NCI-H345 (cell line): ENCODE data around the gene TKT.

Experiments
- DNase-seq: peaks from one replicate; lab custom pipeline; 2025; lab: John Stamatoyannopoulos, UW

The TKT gene

GRCh38 chr3:53239800-53240199 is 16.0 kb downstream of the TKT start:
- no peak for DNase-seq

DNA sequence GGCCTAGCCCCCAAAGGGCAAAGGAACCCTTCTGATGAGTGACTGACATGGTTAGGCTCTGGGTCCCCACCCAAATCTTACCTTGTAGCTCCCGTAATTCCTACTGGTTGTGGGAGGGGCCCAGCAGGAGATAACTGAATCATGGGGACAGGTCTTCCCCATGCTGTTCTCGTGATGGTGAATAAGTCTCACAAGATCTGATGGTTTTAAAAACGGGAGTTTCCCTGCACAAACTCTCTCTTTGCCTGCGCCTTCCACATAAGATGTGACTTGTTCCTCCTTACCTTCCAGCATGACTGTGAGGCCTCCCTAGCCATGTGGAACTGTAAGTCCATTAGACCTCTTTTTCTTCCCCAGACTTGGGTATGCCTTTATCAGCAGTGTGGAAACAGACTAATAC is 16.9 kb downstream of the TKT start:
- DNase-seq: no peak

DNA sequence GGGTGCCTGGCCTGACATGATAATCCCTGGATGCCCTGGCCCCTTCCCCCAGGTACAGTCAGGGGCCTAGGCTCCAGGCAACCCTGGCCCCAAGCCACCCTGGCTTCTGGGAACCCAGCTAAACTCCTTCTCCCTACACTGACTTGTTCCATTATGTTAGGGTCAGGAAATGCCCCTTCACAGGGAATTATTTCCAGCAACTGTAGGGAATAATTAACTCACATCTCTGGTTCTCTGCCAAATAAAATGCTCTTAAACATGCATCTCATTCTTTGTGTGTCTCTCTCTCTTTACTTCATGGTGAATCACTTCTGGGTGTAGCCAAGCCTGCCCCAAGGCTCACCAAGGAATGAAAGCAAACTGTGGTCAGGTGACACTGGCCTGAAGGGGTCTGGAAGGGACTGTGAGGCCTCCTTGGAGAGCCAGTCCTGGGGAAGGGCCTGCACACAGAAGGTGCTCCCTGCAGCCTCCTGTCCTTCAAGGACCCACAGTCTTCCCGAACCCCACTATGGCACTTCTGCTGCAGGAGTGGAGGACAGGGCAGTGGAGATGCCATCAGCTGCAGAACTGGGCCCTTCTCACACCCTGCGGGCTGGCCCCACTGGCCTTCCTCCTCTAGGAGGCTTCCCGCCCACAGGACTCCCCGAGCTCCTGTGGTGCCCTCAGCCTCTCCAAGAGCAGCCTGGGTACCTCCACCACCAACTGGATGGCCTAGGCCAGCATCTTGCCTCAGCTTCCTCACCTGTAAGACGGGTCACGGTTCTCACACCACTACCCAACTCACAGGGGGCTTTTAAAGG is 17.6 kb downstream of the TKT start:
- DNase-seq: no peak

DNA sequence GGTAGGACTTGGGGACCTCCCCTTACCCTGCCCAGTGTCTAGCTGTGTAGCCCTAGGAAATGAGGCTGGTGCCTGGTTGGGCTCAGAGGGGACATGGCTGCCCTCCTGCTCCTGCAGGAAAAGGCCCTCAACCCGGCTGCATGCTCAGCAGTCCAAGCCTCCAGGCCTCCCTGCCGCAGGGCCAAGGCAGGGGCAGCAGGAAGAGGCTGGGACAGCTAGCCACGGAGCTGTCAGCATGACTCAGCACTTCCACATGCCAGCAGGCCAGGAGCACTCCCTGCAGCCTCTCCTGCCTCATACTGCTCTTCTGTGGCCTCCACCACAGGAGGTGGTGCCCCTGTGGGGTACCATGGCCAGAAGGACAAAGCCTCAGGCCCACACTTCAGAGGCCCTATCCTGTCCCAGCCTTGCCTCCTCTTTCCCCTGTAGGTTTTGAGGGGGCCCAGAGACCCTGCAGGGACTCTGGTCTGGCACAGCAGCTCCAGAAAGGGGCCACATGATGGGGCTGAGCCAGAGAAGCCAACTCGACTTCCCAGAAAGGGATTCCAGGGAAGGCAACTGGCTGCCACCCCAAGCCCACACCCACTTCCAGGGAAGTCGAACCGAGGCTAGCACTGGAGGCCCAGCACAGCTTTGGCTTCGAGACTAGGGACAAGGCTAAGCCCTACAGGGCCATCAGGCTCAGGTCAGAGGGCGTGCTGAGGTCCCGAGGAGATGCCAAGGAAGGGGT is 19.5 kb downstream of the TKT start:
- no peak for DNase-seq

DNA sequence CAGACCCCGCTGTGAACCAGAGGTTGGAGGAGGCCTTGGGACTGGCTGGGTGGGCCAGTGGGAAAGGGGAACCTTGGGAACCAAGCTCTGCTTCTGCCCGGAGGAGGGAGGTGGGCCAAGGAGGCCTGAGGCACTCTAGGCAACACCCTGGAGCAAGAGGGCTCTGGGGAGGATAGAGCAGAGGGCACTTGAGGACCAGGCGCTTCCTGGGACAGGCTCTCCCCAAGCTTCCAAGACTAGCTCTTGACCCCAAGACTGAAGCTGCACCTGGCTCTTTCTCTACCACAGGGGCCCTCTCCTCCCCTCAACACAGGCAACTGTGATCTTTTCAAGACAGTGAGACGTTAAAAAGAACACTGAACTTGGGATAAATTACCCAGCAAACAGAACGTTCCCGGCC is 20.3 kb downstream of the TKT start:
- DNase-seq: no peak

DNA sequence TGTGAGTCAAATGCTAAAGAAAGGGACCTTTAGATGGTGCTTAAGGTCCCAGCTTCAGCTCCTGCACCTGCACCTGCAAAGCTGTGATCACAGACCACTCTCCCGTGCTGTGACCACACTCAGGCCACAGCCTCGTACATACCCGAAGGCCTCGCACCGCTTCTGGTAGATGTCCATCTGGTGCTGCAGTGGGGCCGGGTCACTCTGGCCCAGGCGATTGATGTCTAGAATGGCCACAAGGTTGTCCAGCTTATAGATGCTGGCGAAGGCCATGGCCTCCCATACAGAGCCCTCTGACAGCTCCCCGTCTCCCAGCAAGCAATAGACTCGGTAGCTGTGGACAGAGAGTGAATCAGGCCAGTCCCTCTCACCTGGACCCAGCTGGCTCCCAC is 21.0 kb downstream of the TKT start:
- DNase-seq: no peak

- DNase-seq: no peak
Observed at GRCh38 chr3:53234130-53234840, 21.5 kb downstream of the TKT start.

GRCh38 chr3:53232641-53233377 is 23.0 kb downstream of the TKT start:
- DNase-seq: no peak

DNA sequence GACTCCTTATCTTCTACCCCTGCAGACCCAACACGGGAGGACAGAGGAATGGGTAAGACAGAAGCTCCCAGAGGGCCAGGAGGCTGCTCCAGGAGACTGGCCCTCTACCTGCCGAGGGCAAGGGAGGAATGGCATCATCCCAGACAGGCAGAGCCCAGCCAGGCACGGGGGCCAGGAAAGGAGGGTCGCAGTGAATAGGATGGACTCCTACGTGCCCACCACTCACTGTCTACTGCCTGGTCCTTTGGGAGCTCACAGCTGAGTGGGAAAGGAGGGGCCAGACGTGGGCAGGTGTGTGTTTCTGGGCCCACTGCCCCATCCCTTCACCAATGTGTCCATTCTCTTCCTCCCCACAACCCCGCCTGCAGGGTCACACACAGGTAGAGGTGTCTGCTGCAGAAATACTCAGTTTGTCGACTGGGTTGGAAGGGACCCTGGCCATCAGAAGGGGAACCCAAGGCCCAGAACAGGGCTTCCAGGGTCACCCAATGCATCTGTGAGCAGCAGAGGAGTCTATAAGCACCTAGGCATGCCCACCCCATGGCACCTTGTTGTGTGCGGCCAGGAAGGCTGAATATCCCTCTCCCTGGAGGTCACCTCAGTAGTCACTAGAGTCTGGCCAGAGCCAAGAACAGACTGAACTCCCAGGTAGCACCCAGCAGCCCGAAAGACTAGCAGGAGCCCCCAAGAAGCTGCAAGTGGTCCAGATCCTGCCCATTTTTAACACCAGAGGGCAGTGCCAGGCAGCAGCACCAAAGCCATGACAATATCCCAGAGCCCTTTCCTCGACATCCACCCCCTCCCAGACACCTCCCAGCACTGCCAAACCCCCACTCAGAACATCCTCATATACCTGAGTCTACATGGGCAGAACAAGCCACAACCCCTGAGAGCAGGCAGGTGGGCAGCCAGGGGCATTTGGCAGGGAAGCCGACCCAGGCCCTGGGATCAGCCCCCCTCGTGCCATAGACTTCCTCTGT is 24.0 kb downstream of the TKT start:
- DNase-seq: no peak

- DNase-seq: no peak
Observed at GRCh38 chr3:53230789-53231188, 25.0 kb downstream of the TKT start.

DNA sequence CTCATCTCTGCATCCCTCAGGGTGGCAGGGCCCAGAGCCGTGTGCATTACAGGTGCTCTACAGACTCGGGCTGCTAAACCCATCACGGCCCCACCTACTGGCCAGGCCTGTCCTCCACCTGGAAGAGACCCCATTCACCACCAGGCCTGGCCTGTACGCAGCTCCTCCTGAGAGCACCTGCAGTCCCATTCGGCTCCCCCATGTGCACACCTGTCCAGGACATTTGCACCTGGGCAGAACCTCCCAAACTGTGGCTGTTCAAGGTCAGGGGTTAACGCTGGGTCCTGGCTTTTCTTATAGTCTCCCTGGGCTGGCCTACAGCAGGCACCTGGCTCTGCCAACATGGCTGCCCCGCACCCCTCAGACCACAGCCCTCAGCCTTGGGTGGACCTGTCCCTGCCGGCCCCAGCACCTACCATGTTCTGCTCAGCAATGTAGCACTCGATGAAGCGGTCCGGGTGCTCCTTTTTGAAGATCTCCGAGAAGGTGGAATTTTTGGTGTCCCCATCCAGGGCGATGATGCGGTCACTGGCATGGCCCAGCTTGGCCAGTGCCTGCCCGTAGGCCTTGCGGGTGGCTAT is 25.7 kb downstream of the TKT start:
- DNase-seq: no peak

DNA sequence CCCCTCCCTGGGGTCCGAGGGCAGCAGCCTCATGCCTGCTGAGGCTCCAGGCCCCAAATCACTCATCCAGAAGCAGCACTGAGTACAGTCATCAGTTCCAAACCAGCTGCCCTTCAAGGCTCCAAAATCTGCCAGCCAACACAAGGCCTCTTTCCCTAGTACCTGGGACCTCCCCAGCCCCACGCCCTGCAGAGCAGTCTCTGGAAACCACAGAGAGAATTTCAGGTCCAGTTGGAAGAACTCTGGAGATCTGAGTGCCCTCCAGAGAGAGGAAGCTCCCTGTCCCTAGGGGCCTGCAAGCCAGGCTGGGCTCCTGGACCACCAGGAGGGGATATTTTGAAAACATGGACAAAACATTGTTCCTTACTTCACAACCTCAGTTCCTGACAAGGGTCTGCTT is 26.2 kb downstream of the TKT start:
- no peak for DNase-seq

- DNase-seq: no peak
Observed at GRCh38 chr3:53229171-53229570, 26.7 kb downstream of the TKT start.

DNA sequence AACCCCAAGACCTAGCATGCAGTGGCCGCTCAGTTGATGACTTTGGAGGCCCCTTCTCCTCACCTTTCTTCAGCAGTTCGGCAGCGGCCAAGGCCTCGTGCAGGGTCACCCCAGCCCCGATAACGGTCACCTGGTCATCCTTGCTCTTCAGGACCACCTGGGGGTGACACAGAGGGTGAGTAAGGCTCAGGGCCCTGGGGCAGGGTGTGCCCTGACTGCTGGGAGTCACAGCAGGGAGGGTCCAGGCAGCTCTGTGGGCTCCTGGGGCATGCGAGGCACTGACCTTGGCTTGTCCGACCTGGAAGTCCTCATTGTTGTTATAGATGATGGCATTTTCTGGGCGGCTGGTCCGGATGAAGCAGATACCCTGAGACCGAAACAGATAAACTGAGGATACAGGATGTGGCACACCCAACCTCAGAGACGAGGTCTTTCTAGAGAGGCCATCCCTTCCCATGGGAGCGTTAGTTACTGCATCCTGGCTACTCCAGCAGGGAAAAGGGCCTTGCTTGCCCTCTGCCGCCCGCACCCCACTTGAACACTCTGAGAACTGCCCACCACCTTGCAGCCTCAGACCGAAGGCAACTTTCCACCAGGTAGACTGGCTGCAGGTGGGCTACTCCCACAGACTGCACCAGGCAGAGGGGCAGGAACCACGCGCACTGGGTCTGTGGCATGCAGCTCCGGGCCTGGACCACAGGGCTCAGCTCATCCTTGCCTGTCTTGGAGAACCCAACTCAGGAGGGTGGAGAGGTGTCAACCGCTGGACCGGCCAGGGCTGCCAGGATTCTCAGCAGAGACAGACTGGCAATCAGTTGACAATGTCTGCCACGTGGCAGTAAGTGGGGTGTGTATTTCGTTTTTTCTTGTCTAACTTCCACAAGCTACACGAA is 27.6 kb downstream of the TKT start:
- no peak for DNase-seq

DNA sequence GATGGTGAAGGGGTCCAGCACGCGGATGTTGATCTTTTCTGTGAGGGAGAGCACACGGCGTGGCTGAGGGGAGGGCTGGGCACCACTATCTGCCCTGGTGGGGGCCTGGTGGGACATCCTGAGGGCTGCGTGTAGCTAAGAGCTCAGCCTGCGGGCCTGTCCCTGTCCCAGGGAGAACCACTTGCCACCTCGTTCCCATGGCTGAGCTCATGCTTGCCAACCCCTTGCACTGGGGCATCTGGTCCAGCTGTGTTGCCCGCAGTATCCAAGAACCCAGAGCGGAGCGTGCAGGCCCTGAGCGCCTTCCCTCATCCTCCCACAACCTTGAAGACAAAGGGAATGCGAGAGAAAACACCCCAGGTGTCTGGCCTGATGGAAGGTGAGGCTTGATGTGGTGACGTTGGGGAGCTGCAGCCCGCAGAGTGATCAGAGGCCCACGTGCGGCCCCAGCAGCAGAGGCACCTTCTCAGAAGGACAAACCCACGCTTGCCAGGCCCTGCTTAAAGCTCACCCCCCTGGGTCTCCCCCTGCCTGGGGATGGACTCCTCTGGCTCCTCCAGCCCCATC is 28.9 kb downstream of the TKT start:
- DNase-seq: no peak

DNA sequence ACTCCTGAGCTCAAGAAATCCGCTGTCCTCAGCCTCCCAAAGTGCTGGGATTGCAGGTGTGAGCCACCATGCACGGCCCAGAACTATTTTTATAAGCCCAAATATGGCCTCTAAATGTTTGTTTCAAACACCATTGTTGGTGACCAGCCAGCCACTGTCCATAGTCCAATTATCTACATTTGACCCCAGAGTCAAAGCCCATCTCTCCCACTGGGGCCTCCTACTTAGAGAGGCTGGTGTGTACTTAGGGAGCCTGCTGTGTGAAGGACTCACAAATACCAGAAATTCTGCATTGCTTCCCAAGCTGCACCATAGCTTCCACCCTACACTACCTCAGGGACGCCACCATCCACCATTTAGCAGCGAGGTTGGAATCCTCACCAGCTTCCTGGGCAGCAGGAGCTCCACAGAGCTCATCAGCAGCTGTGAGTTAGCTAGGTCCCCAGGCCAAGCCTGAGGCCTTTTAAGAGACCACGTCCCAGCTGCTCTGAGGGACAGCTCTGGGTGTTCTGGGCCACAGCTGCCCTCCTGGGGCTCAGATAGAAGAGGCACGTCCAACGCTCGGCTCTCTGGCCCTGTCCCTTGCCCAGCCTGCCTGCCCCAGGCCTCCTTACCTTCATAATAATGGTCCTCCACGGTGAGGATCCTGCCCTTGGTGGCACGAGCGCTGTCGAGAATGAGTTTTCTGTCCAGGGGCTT is 29.5 kb downstream of the TKT start:
- DNase-seq: no peak

GRCh38 chr3:53225651-53226050 is 30.2 kb downstream of the TKT start:
- no peak for DNase-seq

GRCh38 chr3:53225181-53225580 is 30.6 kb downstream of the TKT start:
- DNase-seq: no peak

GRCh38 chr3:53224536-53224935 is 31.3 kb downstream of the TKT start:
- DNase-seq: no peak
